IMR-90 (cell line): ENCODE data around the gene SLC51A. TPM values are rescaled to one million over a fixed set of nuclear protein-coding genes. Genes with fewer than 3 reads are reported as not detected.

Experiments used
- ATAC-seq: fragments of 200-7000 bp; cut with Tn5 transposase; 2 replicates; pipeline ENCODE4 v1.9.1; 2020; ENCODE audit warnings: low read depth, mild to moderate bottlenecking, moderate library complexity
- BruUV-seq: library from RNA; stranded (reverse); fragments of 400-500 nt; replicated peaks from 2 replicates; lab custom pipeline; 2021; lab: Mats Ljungman, UMichigan
- CTCF ChIA-PET: fragments of 300-600 bp; formaldehyde crosslinking; extraction: SDS; loops from one replicate; lab custom pipeline; 2021; ENCODE audit warnings: antibody characterized with exemption; lab: Yijun Ruan, JAX
- POLR2A ChIA-PET: fragments of 300-600 bp; sonication (Branson Sonifier 250); formaldehyde crosslinking; loops from one replicate; lab custom pipeline; 2022; ENCODE audit warnings: antibody characterized with exemption; ENCODE audit not compliant: unreplicated experiment; lab: Charles Lee
- DNase-seq: peaks from one replicate; pipeline ENCODE4 v3.0.0; 2013
- H2AFZ ChIP-seq: replicated peaks from 2 replicates; pipeline ENCODE3; 2013; ENCODE audit warnings: low read length, mild to moderate bottlenecking; ENCODE audit not compliant: poor library complexity
- H2AK5ac ChIP-seq: 2 replicates; pipeline ENCODE4 v1.6.1; 2013; ENCODE audit warnings: low read depth, low read length, inconsistent platforms
- H2AK9ac ChIP-seq: replicated peaks from 2 replicates; pipeline ENCODE3; 2013; ENCODE audit warnings: mild to moderate bottlenecking, low read depth, low read length, moderate library complexity; ENCODE audit not compliant: poor library complexity
- H2BK120ac ChIP-seq: 2 replicates; pipeline ENCODE4 v1.6.1; 2013; ENCODE audit warnings: low read depth, low read length, inconsistent platforms
- H2BK15ac ChIP-seq: 3 replicates; pipeline ENCODE4 v1.6.1; 2013; ENCODE audit warnings: low read depth, low read length, inconsistent platforms
- H2BK20ac ChIP-seq: 2 replicates; pipeline ENCODE4 v1.6.1; 2013; ENCODE audit warnings: low read depth, mild to moderate bottlenecking, inconsistent platforms, low read length, moderate library complexity
- H2BK5ac ChIP-seq: 2 replicates; pipeline ENCODE4 v1.6.1; 2013; ENCODE audit warnings: mild to moderate bottlenecking, low read depth, low read length, inconsistent platforms; ENCODE audit not compliant: poor library complexity, severe bottlenecking
- H3K14ac ChIP-seq: replicated peaks from 2 replicates; pipeline ENCODE4 v1.6.1; 2013; ENCODE audit warnings: low read depth, low read length, inconsistent platforms
- H3K18ac ChIP-seq: 2 replicates; pipeline ENCODE4 v1.6.1; 2013; ENCODE audit warnings: low read depth, low read length, control low read depth
- H3K23ac ChIP-seq: 2 replicates; pipeline ENCODE4 v1.6.1; 2013; ENCODE audit warnings: low read depth, low read length, inconsistent platforms
- H3K27ac ChIP-seq: 2 replicates; pipeline ENCODE4 v1.5.1; 2013; ENCODE audit warnings: mild to moderate bottlenecking, control low read depth, low read length; ENCODE audit not compliant: insufficient read depth
- H3K27me3 ChIP-seq: 2 replicates; pipeline ENCODE4 v1.6.1; 2013; ENCODE audit warnings: low read length; ENCODE audit not compliant: control insufficient read depth, insufficient read depth
- H3K36me3 ChIP-seq: 2 replicates; pipeline ENCODE4 v1.6.1; 2013; ENCODE audit warnings: low read length, mixed read lengths; ENCODE audit not compliant: control insufficient read depth, insufficient read depth
- H3K4ac ChIP-seq: 2 replicates; pipeline ENCODE4 v1.6.1; 2013; ENCODE audit warnings: low read depth, low read length, inconsistent platforms
- H3K4me1 ChIP-seq: 2 replicates; pipeline ENCODE4 v1.6.1; 2013; ENCODE audit warnings: low read length, mixed read lengths; ENCODE audit not compliant: control insufficient read depth, insufficient read depth
- H3K4me2 ChIP-seq: 2 replicates; pipeline ENCODE4 v1.6.1; 2013; ENCODE audit warnings: low read depth, mild to moderate bottlenecking, control low read depth, low read length, moderate library complexity
- H3K4me3 ChIP-seq: 2 replicates; pipeline ENCODE4 v1.5.1; 2013; ENCODE audit warnings: low read depth, mild to moderate bottlenecking, control low read depth, low read length, moderate library complexity; ENCODE audit not compliant: insufficient read depth
- H3K56ac ChIP-seq: 2 replicates; pipeline ENCODE4 v1.6.1; 2013; ENCODE audit warnings: low read length, inconsistent platforms; ENCODE audit not compliant: insufficient read depth; ENCODE audit errors: extremely low read depth
- H3K79me1 ChIP-seq, 2 experiments: 2 replicates each; pipeline ENCODE4 v1.6.1; 2013; ENCODE audit warnings: low read length in 2 of 2, inconsistent platforms in 1 of 2, low read depth in 1 of 2
- H3K9ac ChIP-seq: 2 replicates; pipeline ENCODE4 v1.6.1; 2013; ENCODE audit warnings: low read depth, low read length, control low read depth
- H3K9me1 ChIP-seq: 2 replicates; pipeline ENCODE4 v1.6.1; 2013; ENCODE audit warnings: low read length, inconsistent platforms; ENCODE audit not compliant: insufficient read depth
- H3K9me3 ChIP-seq: 2 replicates; pipeline ENCODE4 v1.6.1; 2013; ENCODE audit warnings: low read length; ENCODE audit not compliant: control insufficient read depth, insufficient read depth
- H4K20me1 ChIP-seq: 2 replicates; pipeline ENCODE4 v1.6.1; 2013; ENCODE audit warnings: low read length, inconsistent platforms; ENCODE audit not compliant: insufficient read depth
- H4K5ac ChIP-seq: 2 replicates; pipeline ENCODE4 v1.6.1; 2013; ENCODE audit warnings: mild to moderate bottlenecking, low read depth, low read length, control low read depth
- H4K8ac ChIP-seq, 2 experiments: 2 replicates each; pipeline ENCODE4 v1.6.1; 2013; ENCODE audit warnings: low read depth in 2 of 2, low read length in 2 of 2, control low read depth in 1 of 2, inconsistent platforms in 1 of 2
- H4K91ac ChIP-seq: 2 replicates; pipeline ENCODE4 v1.6.1; 2013; ENCODE audit warnings: low read depth, low read length, inconsistent platforms; ENCODE audit not compliant: insufficient read depth
- MAZ ChIP-seq: IDR thresholded peaks from 2 replicates; pipeline ENCODE4 v1.6.1; 2012; ENCODE audit warnings: low read depth, mild to moderate bottlenecking, low read length, improper control_type of control experiment, moderate library complexity, borderline replicate concordance
- WGBS, 2 experiments: methylation state at CpG; one replicate each; pipeline versions ENCODE4 v1.1.5 to v1.1.7; 2013; ENCODE audit warnings: missing lambda C conversion rate in 2 of 2; ENCODE audit not compliant: insufficient read length in 1 of 2; ENCODE audit errors: extremely low coverage in 2 of 2; 5-methylcytosine and 5-hydroxymethylcytosine counted together
- dilution Hi-C: fragments of 300-500 bp; cut with HindIII; formaldehyde crosslinking; loops from one replicate; pipeline ENCODE4 v1.14.3; 2018; ENCODE audit warnings: low sequenced_read_pairs; ENCODE audit not compliant: unreplicated experiment
- in situ Hi-C: fragments of 300-500 bp; cut with MboI; formaldehyde crosslinking; loops from 3 replicates; pipeline ENCODE4 v1.14.3; 2019; ENCODE audit warnings: low sequenced_read_pairs, inconsistent platforms, mixed read lengths
- intact Hi-C: fragments of 100-400 bp; cut with micrococcal nuclease; formaldehyde crosslinking; loops from 2 replicates; pipeline ENCODE4 v1.10.0; 2022
- polyA plus RNA-seq, 3 experiments: library from polyadenylated mRNA; depleted of rRNA; stranded (reverse); fragments of >200 nt; gene quantifications; 2 replicates each; pipeline ENCODE4 v1.2.3, GENCODE V29; 2012; ENCODE audit warnings: low replicate concordance in 1 of 3
- total RNA-seq: library from RNA; depleted of rRNA; stranded (reverse); fragments of >200 nt; gene quantifications from 2 replicates; pipeline ENCODE4 v1.2.3, GENCODE V29; 2012

Gene SLC51A
- total and polyA plus RNA-seq, 2 of the 4 experiments (the other 2 are of a cell fraction), result not detected

- intact Hi-C loops, result loop anchor here (5.0 to 10.0 kb wide), 3 partner anchors 180 to 433 kb away; partner anchors contain the start of genes RNF168 and UBXN7
- 96% methylated on average over 9 of the region's 16 CpGs; no CpG with 5 or more reads in 1 of the 2 experiments for WGBS, 2 experiments
- TF ChIP-seq MAZ, result no peak
- peaks cover 22% of the 10 kb centered on the region for H3K36me3 ChIP-seq
- no peak overlapping the region for H2AK5ac ChIP-seq
- H3K18ac ChIP-seq, result no peak overlapping the region
- H3K79me1 ChIP-seq, result peaks cover 10 to 38% of the 10 kb centered on the region in 2 experiments
- H3K4ac ChIP-seq, result no peak overlapping the region
- H3K4me2 ChIP-seq, result no peak overlapping the region
- no peak overlapping the region for H3K23ac ChIP-seq
- H2AK9ac ChIP-seq, result no peak overlapping the region
- DNase-seq (no peak), ATAC-seq (no peak)
- no peak overlapping the region for H4K8ac ChIP-seq
- in situ Hi-C loops, result loop anchor here (5.0 kb wide), 1 partner anchor 430 kb away; no protein-coding TSS in a partner anchor
- BruUV-seq, result no TSS peak
- dilution Hi-C loops, result no loop called here
- H4K91ac ChIP-seq, result no peak overlapping the region
- no peak overlapping the region for H3K14ac ChIP-seq
- H2BK5ac ChIP-seq, result no peak overlapping the region
- no peak overlapping the region for H2AFZ ChIP-seq
- H3K27me3 ChIP-seq, result no peaks in the 10 kb centered on the region
- ChIA-PET CTCF (no interaction called here), POLR2A (no interaction called here)
- no peak overlapping the region for H3K9ac ChIP-seq
- H2BK120ac ChIP-seq, result no peak overlapping the region
- no peaks in the 10 kb centered on the region for H3K9me3 ChIP-seq
- no peak overlapping the region for H2BK15ac ChIP-seq
- no peak overlapping the region for H3K4me3 ChIP-seq
- no peak overlapping the region for H3K27ac ChIP-seq
- no peak overlapping the region for H2BK20ac ChIP-seq
- H3K9me1 ChIP-seq, result 0 out of 2 replicates have a peak, but pooled peaks cover 4% of the 10 kb centered on the region
- no peaks in the 10 kb centered on the region for H3K4me1 ChIP-seq
- peaks cover 6% of the 10 kb centered on the region for H4K20me1 ChIP-seq
- no peak overlapping the region for H4K5ac ChIP-seq
- H3K56ac ChIP-seq, result no peak overlapping the region
Measured at GRCh38 chr3:196251918-196252317, 35.6 kb downstream of the SLC51A start.
